Activated CD8-positive, alpha-beta memory T cell treated with anti-CD3 and anti-CD28 coated beads, Interleukin-2, amount 50 U/mL, for 48 hours (primary cell): Measurements from ENCODE around the gene ZNF804B.

ENCODE experiments used
- DNase-seq: peaks from one replicate; pipeline ENCODE4 v3.0.0-alpha.2; 2020

The ZNF804B gene

DNA sequence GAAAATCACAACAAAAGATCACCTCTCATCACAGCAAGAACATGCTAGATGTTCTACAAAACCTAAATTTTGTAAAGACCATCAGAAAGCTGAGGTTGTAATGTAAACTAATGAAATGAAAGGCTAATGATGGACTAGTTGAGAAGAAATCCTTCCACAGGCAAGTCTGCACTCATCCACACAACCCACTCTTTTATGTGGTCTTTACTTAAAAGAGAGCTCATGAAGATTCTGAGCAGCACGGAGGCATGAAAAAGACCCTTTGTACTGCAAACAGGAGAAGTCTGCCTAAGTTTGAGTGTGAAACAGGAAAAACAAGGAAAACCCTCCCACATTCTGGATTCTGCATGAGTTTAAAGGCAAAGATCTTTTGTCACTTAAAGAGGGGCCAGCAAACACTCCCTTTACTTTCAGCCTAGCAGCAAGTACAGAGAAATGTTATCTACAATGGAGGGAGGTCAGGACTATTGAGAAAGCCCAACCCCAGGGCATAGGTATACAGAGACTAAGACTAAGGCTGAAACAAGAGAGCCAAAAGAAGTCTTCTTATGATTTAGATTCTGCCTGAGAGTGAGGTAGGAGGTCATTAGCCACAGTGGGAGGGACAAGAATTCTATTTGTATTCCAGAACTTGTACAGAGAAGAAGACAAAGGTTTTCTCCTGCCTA is 557.2 kb downstream of the ZNF804B start:
- no peak for DNase-seq

DNA sequence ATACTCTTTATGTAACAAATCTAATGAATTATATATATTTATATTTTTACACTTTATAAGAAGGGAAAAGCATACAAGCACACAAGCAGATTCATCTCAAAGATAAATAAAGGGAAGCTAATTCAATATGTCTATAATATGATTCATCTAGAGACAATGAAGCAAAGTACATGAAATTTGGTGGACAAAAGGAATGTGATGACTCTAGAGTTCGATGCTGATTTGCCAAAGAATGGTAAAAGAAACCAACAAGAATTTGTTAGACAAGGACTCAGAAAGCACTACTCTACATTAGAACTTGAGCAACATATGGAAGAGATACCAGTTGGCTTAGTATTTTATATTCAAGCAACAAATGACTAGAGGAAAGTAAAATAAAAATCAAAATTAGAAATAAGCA is 572.5 kb downstream of the ZNF804B start:
- no peak for DNase-seq

DNA sequence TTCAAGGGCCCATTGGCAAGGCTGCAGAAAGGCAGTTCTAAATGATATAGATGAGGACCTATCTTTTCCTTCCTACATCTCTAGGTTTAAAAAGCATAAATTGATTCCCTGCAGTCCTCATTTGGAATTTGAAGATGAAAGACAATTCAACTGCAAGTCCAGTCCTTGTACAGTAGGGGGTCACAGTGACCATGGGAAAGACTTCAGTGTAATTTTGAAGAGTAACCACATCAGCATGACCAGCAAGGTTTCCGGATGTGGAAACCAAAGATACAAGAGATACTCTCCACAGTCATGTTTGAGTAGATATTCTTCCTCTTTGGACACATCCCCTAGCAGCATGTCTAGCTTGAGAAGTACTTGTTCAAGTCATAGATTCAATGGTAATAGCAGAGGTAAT is 575.3 kb downstream of the ZNF804B start:
- DNase-seq = no peak

- no peak for DNase-seq
Observed at GRCh38 chr7:89335490-89335889, 576.0 kb downstream of the ZNF804B start.

DNA sequence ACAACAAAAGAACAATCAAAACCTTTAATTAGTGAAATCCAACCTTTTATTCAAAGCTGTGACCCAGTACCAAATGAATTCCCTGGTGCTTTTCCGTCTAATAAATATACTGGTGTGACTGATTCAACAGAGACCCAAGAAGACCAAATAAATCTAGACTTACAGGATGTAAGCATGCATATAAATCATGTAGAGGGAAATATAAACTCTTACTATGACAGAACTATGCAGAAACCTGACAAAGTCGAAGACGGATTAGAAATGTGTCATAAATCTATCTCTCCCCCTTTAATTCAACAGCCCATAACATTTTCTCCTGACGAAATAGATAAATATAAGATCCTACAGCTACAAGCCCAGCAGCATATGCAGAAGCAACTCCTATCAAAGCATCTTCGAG is 576.6 kb downstream of the ZNF804B start:
- DNase-seq = no peak

DNA sequence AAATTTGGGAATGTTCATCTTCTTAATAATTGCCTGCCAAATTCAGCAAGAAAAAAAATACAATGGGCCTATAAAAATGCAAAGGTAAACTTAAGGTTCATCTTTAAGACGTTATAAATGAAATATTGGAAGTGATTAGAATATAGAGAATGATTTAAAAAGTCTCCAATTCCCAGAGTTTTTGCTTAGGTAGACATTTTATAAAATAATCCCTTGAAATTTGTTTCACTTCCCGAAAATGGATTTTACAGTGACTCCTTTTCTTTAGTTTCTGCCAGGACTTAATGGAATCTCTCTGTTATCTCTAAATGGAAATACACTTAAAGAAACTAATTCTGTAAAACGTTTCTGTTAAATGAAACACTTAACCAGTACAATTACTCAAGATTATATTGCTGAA is 580.2 kb downstream of the ZNF804B start:
- no peak for DNase-seq

DNA sequence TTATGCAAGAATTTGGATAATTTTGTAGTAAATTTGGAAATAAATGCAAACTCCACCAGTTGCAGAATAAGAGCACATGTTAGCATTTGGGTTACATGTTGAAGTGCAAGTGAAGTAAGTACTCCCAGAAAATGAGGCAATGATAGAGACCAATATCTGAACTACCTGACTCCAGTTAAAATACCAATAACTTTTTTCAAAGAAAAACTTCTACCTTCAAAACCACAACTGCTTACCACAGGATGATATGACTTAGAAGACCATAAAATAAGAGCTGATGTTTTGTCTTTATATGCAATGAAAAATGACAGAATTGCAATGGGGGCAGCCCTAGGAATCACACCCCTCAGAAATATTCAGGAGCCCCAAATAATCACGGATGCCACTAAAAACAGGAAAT is 597.6 kb downstream of the ZNF804B start:
- no peak for DNase-seq

GRCh38 chr7:89377219-89377618 is 617.7 kb downstream of the ZNF804B start:
- no peak for DNase-seq

GRCh38 chr7:89385411-89385810 is 625.9 kb downstream of the ZNF804B start:
- DNase-seq = no peak
